Measurements from ENCODE around the gene MAT1A. TPM values are rescaled to one million over a fixed set of nuclear protein-coding genes. Genes with fewer than 3 reads are reported as not detected.

The MAT1A gene
- total and polyA plus RNA-seq, 2 of the 13 experiments (the other 11 are each of a cell fraction or from before 2014, with no cell fraction given) = 57.1 to 76.9 TPM

DNA sequence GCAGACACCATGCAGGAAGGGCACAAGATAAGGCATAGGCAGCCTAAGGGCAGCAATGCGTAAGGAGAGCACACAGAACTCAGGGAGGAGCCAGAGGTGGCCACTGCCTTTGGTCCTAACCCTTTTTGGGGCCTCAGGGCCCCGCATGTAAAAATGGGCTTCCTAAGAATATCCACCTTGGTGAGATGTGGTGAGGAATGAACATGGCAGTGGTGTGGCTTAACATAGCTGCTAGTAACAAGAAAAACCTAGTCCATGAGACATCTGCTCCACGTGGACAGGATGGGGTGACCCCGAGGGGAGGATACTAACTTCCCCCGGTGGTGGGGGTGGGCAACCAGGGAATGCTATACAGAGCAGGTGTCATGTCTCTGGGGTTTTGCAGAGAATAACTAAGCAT is 18.0 kb downstream of the MAT1A start:
- WGBS (ENCODE audit: low lambda C conversion rate) = 95% methylated on average over 4 of the region's 5 CpGs
- no peak for DNase-seq (ENCODE audit: low spot score)
- BruUV-seq (replicated peaks) = no TSS peak
- in situ Hi-C loops (cut with HindIII; ENCODE audit: extremely low pct_ligation_motif_present, low pct_unique_long_range_greater_than_20kb) (loop anchor here (25.0 kb wide), 1 partner anchor 241 kb away; no protein-coding TSS in a partner anchor), intact Hi-C loops (cut with micrococcal nuclease; ENCODE audit: unreplicated experiment) (no loop called here)
- POLR2A ChIA-PET = interaction anchor here (4.6 kb wide), 1 partner anchor 17 kb away, joined by 69 read pairs; the partner anchor contains the start of gene MAT1A
- no peaks in the 10 kb centered on the region for H3K79me2 ChIP-seq (ENCODE audit: insufficient read depth, low read length)
- FAIRE-seq = no peak
- no peak for ATAC-seq
- peaks cover 8 to 40% of the 10 kb centered on the region in 2 experiments for H3K36me3 ChIP-seq (replicated peaks in 1 of 2; ENCODE audit: control insufficient read depth in 1 of 2, insufficient read depth in 2 of 2, low read length in 2 of 2)
- H3K27ac ChIP-seq (ENCODE audit: extremely low read length, insufficient read depth, low read length) = peak overlapping the region; percentile 95
- no peak overlapping the region for H3K9ac ChIP-seq (ENCODE audit: insufficient read depth, low read depth, low read length)
- CTCF ChIA-PET (ENCODE audit: low intra/inter-chr PET ratio, low total read pairs) = no interaction called here
- no peak overlapping the region for H3K4me2 ChIP-seq (ENCODE audit: low read depth, low read length)
- no peak overlapping the region for H2AFZ ChIP-seq (ENCODE audit: low read length)
- H3K4me3 ChIP-seq (replicated peaks in 1 of 3; ENCODE audit: insufficient read depth in 1 of 3, low read depth in 2 of 3, low read length in 3 of 3) = no peak overlapping the region
- H4K20me1 ChIP-seq (ENCODE audit: insufficient read depth, low read length) = no peaks in the 10 kb centered on the region
- H3K4me1 ChIP-seq (ENCODE audit: insufficient read depth, low read length) = peaks cover 69% of the 10 kb centered on the region
- H3K27me3 ChIP-seq (ENCODE audit: control insufficient read depth in 1 of 2, insufficient read depth in 2 of 2, low read length in 2 of 2) = no peaks in the 10 kb centered on the region
- TF ChIP-seq ZBTB21 (CRISPR knock-in tag; IDR thresholded peaks at IDR 0.05) (no peak), POLR2AphosphoS5 (IDR thresholded peaks at IDR 0.05; ENCODE audit: low read depth, low read length) (peak; percentile 17; the same call in 1 of the 2 replicates), POLR2A (IDR thresholded peaks at IDR 0.05; ENCODE audit: insufficient read depth in 1 of 2, low read depth in 2 of 2, low read length in 2 of 2) (0 out of 4 replicates have a peak, but pooled peaks of 1 of the 2 experiments have one; percentile 25), ZNF672 (CRISPR knock-in tag; IDR thresholded peaks at IDR 0.05) (0 out of 2 replicates have a peak, but pooled peaks have one; percentile 15)
- no peaks in the 10 kb centered on the region for H3K9me3 ChIP-seq (ENCODE audit: low read length)

DNA sequence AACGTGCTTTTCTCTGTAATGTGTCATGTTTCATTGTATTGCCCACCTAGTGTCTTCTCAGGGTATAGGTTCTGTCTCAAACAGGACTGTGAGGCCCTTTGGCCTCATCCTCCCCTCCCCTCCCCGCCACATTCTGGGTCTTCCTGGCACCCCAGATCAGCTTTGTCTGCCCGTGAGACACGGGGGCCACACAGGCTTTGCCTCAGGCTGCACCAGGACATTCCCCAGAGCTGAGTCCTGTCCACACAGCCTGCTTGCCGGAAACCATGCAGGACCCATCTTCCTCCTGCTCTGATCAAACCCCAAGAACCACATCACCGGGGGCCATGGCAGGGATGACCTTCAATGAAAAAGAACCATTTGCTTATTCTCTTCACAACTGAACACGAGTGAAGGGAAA is 18.6 kb downstream of the MAT1A start:
- no TSS peak for BruUV-seq (replicated peaks)
- DNase-seq (ENCODE audit: low spot score) = no peak
- POLR2A ChIA-PET = interaction anchor here (3.5 to 4.6 kb wide), 2 partner anchors 10 to 18 kb away, joined by 12 to 69 read pairs; partner anchors contain the start of gene MAT1A

More for the DNA sequence above, 18.6 kb downstream of the MAT1A start:
- no peak for TF ChIP-seq NONO (IDR thresholded peaks at IDR 0.05)
- peak; percentile 25; the same call in 1 of the 2 replicates for TF ChIP-seq NONO (CRISPR knock-in tag; conservative IDR thresholded peaks at IDR 0.05)
- 0 out of 2 replicates have a peak, but pooled peaks have one; percentile 9 for TF ChIP-seq ZNF724P (CRISPR knock-in tag; IDR thresholded peaks at IDR 0.05; ENCODE audit: borderline replicate concordance)
- TF ChIP-seq ZNF652 (CRISPR knock-in tag; IDR thresholded peaks at IDR 0.05; ENCODE audit: borderline replicate concordance, low read depth) = no peak
- Histone ChIP-seq H3K4me3 (replicated peaks in 1 of 3; ENCODE audit: insufficient read depth in 1 of 3, low read depth in 2 of 3, low read length in 3 of 3) (no peak overlapping the region), H3K36me3 (replicated peaks in 1 of 2; ENCODE audit: control insufficient read depth in 1 of 2, insufficient read depth in 2 of 2, low read length in 2 of 2) (peaks cover 3 to 36% of the 10 kb centered on the region in 2 experiments; a peak in 4 of 5 replicates), H3K9ac (ENCODE audit: insufficient read depth, low read depth, low read length) (no peak overlapping the region), H3K27ac (ENCODE audit: extremely low read length, insufficient read depth, low read length) (peak overlapping the region; percentile 95), H3K4me2 (ENCODE audit: low read depth, low read length) (no peak overlapping the region), H3K9me3 (ENCODE audit: low read length) (no peaks in the 10 kb centered on the region), H3K27me3 (ENCODE audit: control insufficient read depth in 1 of 2, insufficient read depth in 2 of 2, low read length in 2 of 2) (no peaks in the 10 kb centered on the region), H2AFZ (ENCODE audit: low read length) (no peak overlapping the region), H4K20me1 (ENCODE audit: insufficient read depth, low read length) (no peaks in the 10 kb centered on the region), H3K79me2 (ENCODE audit: insufficient read depth, low read length) (no peaks in the 10 kb centered on the region), H3K4me1 (ENCODE audit: insufficient read depth, low read length) (peaks cover 74% of the 10 kb centered on the region)
- in situ Hi-C loops (cut with HindIII; ENCODE audit: extremely low pct_ligation_motif_present, low pct_unique_long_range_greater_than_20kb) = loop anchor here (25.0 kb wide), 1 partner anchor 241 kb away; no protein-coding TSS in a partner anchor
- 96% methylated on average over 6 of the region's 7 CpGs for WGBS (ENCODE audit: low lambda C conversion rate)
- FAIRE-seq = no peak
- CTCF ChIA-PET (ENCODE audit: low intra/inter-chr PET ratio, low total read pairs) = no interaction called here
- no peak for ATAC-seq
- intact Hi-C loops (cut with micrococcal nuclease; ENCODE audit: unreplicated experiment) = no loop called here

All from HepG2 (cell line).